Kidney glomerular epithelial cell (primary cell): ENCODE measurements around the gene SMAD9.
"Not testable (repeated sequence)": the region's sequence is repeated elsewhere in the genome, so short reads cannot be mapped to it uniquely, and the experiment has no call there.

Source experiments
- DNase-seq: peaks from one replicate; lab custom pipeline; 2025; lab: John Stamatoyannopoulos, UW

Gene SMAD9

GRCh38 chr13:36910545-36910944, 9.5 kb downstream of the SMAD9 start:
- DNase-seq = no peak

- no peak for DNase-seq
These were observed 12.2 kb downstream of the SMAD9 start for GRCh38 chr13:36907821-36908220.

- no peak for DNase-seq
These were observed 12.8 kb downstream of the SMAD9 start for GRCh38 chr13:36907266-36907665.

- no peak for DNase-seq
These were observed 14.1 kb downstream of the SMAD9 start for GRCh38 chr13:36905944-36906343.

- no peak for DNase-seq
These were observed 16.0 kb downstream of the SMAD9 start for GRCh38 chr13:36903925-36904595.

- DNase-seq = no peak
These were observed 22.9 kb downstream of the SMAD9 start for GRCh38 chr13:36897054-36897616.

- DNase-seq = no peak
These were observed 28.3 kb downstream of the SMAD9 start for GRCh38 chr13:36891752-36892151.

GRCh38 chr13:36888645-36889044, 31.4 kb downstream of the SMAD9 start:
- no peak for DNase-seq

GRCh38 chr13:36887758-36888521, 32.1 kb downstream of the SMAD9 start:
- no peak for DNase-seq

GRCh38 chr13:36885901-36886300, 34.1 kb downstream of the SMAD9 start:
- DNase-seq = no peak

GRCh38 chr13:36884235-36884634, 35.8 kb downstream of the SMAD9 start:
- no peak for DNase-seq

- no peak for DNase-seq
These were observed 36.2 kb downstream of the SMAD9 start for GRCh38 chr13:36883824-36884223.

GRCh38 chr13:36883392-36883791, 36.6 kb downstream of the SMAD9 start:
- not testable (repeated sequence) for DNase-seq

- no peak for DNase-seq
These were observed 37.1 kb downstream of the SMAD9 start for GRCh38 chr13:36882829-36883390.

- DNase-seq = no peak
These were observed 39.1 kb downstream of the SMAD9 start for GRCh38 chr13:36880961-36881360.

- DNase-seq = no peak
These were observed 40.7 kb downstream of the SMAD9 start for GRCh38 chr13:36879218-36879938.

GRCh38 chr13:36875961-36876360, 44.1 kb downstream of the SMAD9 start:
- no peak for DNase-seq

- DNase-seq = no peak
These were observed 44.6 kb downstream of the SMAD9 start for GRCh38 chr13:36875431-36875830.

- no peak for DNase-seq
These were observed 47.4 kb downstream of the SMAD9 start for GRCh38 chr13:36872621-36873020.

GRCh38 chr13:36870050-36870692, 49.9 kb downstream of the SMAD9 start:
- no peak for DNase-seq

GRCh38 chr13:36866232-36866631, 53.8 kb downstream of the SMAD9 start:
- no peak for DNase-seq

GRCh38 chr13:36865265-36865664, 54.8 kb downstream of the SMAD9 start:
- no peak for DNase-seq
